Measurements from ENCODE around the gene TMEM19. TPM values are rescaled to one million over a fixed set of nuclear protein-coding genes. Genes with fewer than 3 reads are reported as not detected.

The TMEM19 gene
- total RNA-seq, 1 experiment from 2014 or later, result 18.9 TPM

- BruUV-seq (replicated peaks), result no TSS peak
- ATAC-seq (no peak), DNase-seq (ENCODE audit: low read depth, low spot score) (no peak)
- no peak overlapping the region for H2AFZ ChIP-seq (ENCODE audit: low read depth, low read length, poor library complexity, severe bottlenecking)
- CTCF ChIA-PET, result interaction anchor here (1.4 kb wide), 1 partner anchor 65 kb away, joined by 4 read pairs; no protein-coding TSS in a partner anchor
- H3K9ac ChIP-seq (ENCODE audit: low read length), result no peak overlapping the region
- no peaks in the 10 kb centered on the region for H3K9me3 ChIP-seq (ENCODE audit: control insufficient read depth in 1 of 2, insufficient read depth in 1 of 2, low read depth in 1 of 2, low read length in 2 of 2)
- H3K27me3 ChIP-seq (ENCODE audit: insufficient read depth, low read length), result no peaks in the 10 kb centered on the region
- no peak overlapping the region for H3K27ac ChIP-seq (ENCODE audit: low read depth, low read length)
- POLR2A ChIA-PET, result interaction anchor here (2.8 kb wide), 1 partner anchor 20 kb away, joined by 19 read pairs; the partner anchor contains the start of genes THAP2 and ZFC3H1
- no peaks in the 10 kb centered on the region for H3K9me2 ChIP-seq (ENCODE audit: insufficient read depth)
- no peak overlapping the region for H3K4me3 ChIP-seq (replicated peaks in 1 of 2; ENCODE audit: low read depth in 1 of 2, low read length in 2 of 2)
- no peaks in the 10 kb centered on the region for H3K36me3 ChIP-seq (ENCODE audit: control insufficient read depth in 1 of 2, insufficient read depth in 2 of 2, low read length in 2 of 2)
- 0 out of 2 replicates have a peak overlapping the region, but pooled peaks have one; percentile 3 for H3K4me2 ChIP-seq (ENCODE audit: low read length)
- TF ChIP-seq SP1 (IDR thresholded peaks at IDR 0.05; ENCODE audit: low read depth), result no peak
- TF ChIP-seq JUND (IDR thresholded peaks at IDR 0.05), result no peak
- no peak for TF ChIP-seq POLR2AphosphoS5 (IDR thresholded peaks at IDR 0.05; ENCODE audit: low read depth, low read length)
- no peak for TF ChIP-seq POLR2A (IDR thresholded peaks at IDR 0.05; ENCODE audit: borderline replicate concordance, extremely low read depth, insufficient read depth, insufficient read length)
- no peaks in the 10 kb centered on the region for H4K20me1 ChIP-seq (ENCODE audit: insufficient read depth)
- intact Hi-C loops (cut with micrococcal nuclease), result no loop called here
- no peaks in the 10 kb centered on the region for H3K79me2 ChIP-seq (ENCODE audit: insufficient read depth, low read length)
- RAD21 ChIA-PET (ENCODE audit: low non-redundant PET in 1 of 2, low total read pairs in 2 of 2, uncharacterized antibody in 2 of 2, unreplicated experiment in 2 of 2), result no interaction called here
- peaks cover 0 to 19% of the 10 kb centered on the region in 2 experiments; a peak in 2 of 4 replicates for H3K4me1 ChIP-seq (ENCODE audit: control insufficient read depth in 1 of 2, insufficient read depth in 2 of 2, low read length in 2 of 2)
These were observed 1.8 kb upstream of the TMEM19 start for GRCh38 chr12:71684081-71684480.

- intact Hi-C loops (cut with micrococcal nuclease), result no loop called here
- Histone ChIP-seq H2AFZ (ENCODE audit: low read depth, low read length, poor library complexity, severe bottlenecking) (peak overlapping the region; percentile 68), H3K4me1 (ENCODE audit: control insufficient read depth in 1 of 2, insufficient read depth in 2 of 2, low read length in 2 of 2) (peaks cover 0 to 19% of the 10 kb centered on the region in 2 experiments; a peak in 2 of 4 replicates), H3K9ac (ENCODE audit: low read length) (peak overlapping the region; percentile 69), H3K9me2 (ENCODE audit: insufficient read depth) (no peaks in the 10 kb centered on the region), H4K20me1 (ENCODE audit: insufficient read depth) (no peaks in the 10 kb centered on the region), H3K79me2 (ENCODE audit: insufficient read depth, low read length) (no peaks in the 10 kb centered on the region), H3K4me2 (ENCODE audit: low read length) (peak overlapping the region; percentile 87), H3K9me3 (ENCODE audit: control insufficient read depth in 1 of 2, insufficient read depth in 1 of 2, low read depth in 1 of 2, low read length in 2 of 2) (no peaks in the 10 kb centered on the region), H3K27ac (ENCODE audit: low read depth, low read length) (peak overlapping the region; percentile 84), H3K4me3 (replicated peaks in 1 of 2; ENCODE audit: low read depth in 1 of 2, low read length in 2 of 2) (peak overlapping the region; percentile 61 to 69), H3K27me3 (ENCODE audit: insufficient read depth, low read length) (no peaks in the 10 kb centered on the region), H3K36me3 (ENCODE audit: control insufficient read depth in 1 of 2, insufficient read depth in 2 of 2, low read length in 2 of 2) (no peaks in the 10 kb centered on the region)
- ATAC-seq (no peak; the same call in 1 of the 2 replicates), DNase-seq (ENCODE audit: low read depth, low spot score) (no peak)
- ChIA-PET CTCF (interaction anchor here (1.0 to 2.2 kb wide), 6 partner anchors 9 to 63 kb away, joined by 3 to 19 read pairs (median 4); partner anchors contain the start of genes THAP2 and ZFC3H1), POLR2A (interaction anchor here (1.1 to 2.8 kb wide), 5 partner anchors 14 to 62 kb away, joined by 3 to 19 read pairs (median 3); partner anchors contain the start of genes THAP2 and ZFC3H1), RAD21 (ENCODE audit: low non-redundant PET in 1 of 2, low total read pairs in 2 of 2, uncharacterized antibody in 2 of 2, unreplicated experiment in 2 of 2) (interaction anchor here (0.7 kb wide), 2 partner anchors 21 to 61 kb away, joined by 3 read pairs; partner anchors contain the start of gene THAP2 (in 1 of the 2))
- BruUV-seq (replicated peaks), result TSS peak; percentile 82
- TF ChIP-seq ZBTB33 (IDR thresholded peaks at IDR 0.05; ENCODE audit: extremely low read depth, insufficient replicate concordance, low read length) (no peak), EGR1 (IDR thresholded peaks at IDR 0.05; ENCODE audit: low read depth) (peak; percentile 48; the same call in 1 of the 2 replicates)
These were observed 473 bp upstream of the TMEM19 start for GRCh38 chr12:71685312-71685906.
